Hematopoietic multipotent progenitor cell treated with erythropoietin and hydrocortisone succinate and interleukin-3 and kit ligand, for 17 days (in vitro differentiated cells): ENCODE measurements around the gene KCNC2.
"Not testable (repeated sequence)": the region's sequence is repeated elsewhere in the genome, so short reads cannot be mapped to it uniquely, and the experiment has no call there.

Source experiments
- DNase-seq: peaks from one replicate; pipeline ENCODE4 v3.0.0-alpha.2; 2015; ENCODE audit warnings: low spot score

The KCNC2 gene

DNA sequence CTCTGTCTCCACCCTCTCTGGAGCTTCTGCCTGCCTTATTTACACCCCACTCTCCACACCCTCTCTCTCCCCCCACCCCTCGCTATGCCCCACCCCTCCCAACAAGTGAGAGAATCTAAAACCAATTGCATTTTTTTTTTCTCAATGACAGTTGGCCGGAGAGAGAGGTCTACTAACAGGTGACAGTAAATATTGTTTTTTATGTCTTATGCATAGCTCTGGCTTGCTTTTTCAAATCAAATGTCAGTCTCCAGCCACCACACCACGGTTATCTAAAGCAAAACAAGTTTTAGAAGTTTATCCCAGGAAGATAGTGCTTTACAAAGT, at the start of gene KCNC2:
Gene KCNC2, minus strand, starts transcription at position 28 of the 327 bp plus-strand sequence.
- no peak for DNase-seq

DNA sequence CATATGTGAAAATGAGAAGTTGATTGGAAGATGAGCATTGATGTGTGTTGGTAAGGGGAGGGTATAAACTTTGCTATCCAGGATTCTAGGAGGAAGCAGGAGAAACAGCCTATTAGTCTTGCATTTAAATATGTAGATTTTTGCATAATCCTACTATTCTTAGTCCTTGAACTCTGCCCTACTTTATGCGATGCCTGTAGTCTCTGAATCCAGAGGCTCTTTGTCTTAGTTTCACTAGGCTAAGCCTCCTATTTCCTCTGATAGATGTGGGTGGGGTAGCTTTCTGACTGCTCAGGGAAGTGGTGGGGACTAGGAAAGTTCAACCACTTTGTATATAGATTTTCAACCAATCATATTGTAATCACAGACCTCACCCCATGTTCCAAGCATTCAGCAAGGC, 49.5 kb upstream of the KCNC2 start:
- DNase-seq, result no peak

DNA sequence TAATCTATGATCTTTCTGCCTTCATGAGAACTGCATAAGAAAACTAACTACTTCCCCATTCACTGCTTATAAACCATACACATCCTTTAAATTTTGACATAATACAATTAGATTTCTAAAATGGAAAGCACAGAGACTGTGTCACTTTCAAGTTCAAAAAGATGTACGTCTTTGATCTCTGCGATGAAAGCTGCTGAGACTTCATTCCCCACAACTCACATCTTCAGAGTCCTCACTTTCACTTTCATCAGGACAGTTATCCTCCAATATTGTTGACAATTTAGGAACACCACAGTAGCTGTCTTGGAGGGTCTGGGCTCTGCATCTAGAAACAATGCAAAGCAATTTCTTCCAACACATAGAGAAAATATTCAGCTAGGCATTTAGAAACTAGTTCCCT, 47.9 kb upstream of the KCNC2 start:
- no peak for DNase-seq

GRCh38 chr12:75245108-75245507, 35.5 kb upstream of the KCNC2 start:
- no peak for DNase-seq

DNA sequence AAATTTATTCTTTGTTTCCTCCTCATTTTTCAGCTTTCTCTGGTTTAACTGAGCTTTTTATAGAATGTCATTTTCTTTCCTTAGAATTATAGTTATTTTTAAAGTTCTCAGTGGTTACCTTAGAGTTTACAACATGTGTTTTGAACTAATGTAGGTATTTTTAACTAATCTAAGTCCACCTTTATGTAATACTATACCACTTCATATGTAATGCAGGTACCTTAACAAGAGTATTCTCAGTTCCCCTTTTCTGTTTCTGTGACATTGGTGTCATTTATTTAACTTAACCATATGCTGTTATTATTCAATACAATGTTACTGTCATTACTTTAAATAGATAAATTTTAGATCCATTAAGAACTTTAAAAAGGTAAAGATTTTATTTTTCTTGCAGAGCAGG, 30.3 kb upstream of the KCNC2 start:
- no peak for DNase-seq

DNA sequence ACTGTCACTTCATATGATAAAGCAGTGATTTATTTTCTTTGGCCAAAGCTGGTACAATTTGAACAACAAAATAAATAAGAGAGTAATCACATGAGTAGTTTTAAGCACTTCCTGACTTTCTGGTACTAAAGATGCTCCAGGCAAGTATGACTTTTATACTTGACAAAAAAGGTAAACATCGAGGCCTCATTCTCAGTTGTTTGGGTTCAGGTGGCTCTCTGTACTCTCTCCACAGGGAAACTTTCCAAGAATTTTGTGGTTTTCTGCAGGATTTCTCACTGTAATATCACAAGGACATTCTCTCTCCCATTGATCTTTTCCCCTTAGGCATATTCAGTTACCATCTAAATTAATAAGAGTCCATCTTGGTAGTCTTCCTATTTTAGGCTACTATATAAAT, 26.6 kb upstream of the KCNC2 start:
- DNase-seq, result no peak

DNA sequence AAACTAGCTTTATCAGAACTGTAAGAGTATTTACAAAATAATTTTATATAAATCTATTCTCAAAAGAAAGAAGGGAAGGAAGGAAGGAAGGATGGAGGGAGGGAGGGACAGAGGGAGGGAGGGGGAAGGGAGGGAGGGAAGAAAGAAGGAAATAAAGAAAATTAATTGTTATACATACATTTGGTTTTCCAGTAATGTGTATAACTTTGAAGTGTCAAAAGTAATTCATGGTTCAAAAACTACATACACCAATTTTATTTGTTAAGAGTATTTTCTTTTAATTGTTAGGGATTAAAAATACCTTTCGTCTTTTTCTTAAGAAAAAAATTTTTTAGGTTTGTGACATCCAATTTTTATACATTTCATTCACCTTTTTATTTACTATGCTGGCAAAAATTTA, 17.5 kb upstream of the KCNC2 start:
- no peak for DNase-seq

GRCh38 chr12:75212072-75212471, 2.4 kb upstream of the KCNC2 start:
- DNase-seq, result no peak

GRCh38 chr12:75208856-75209811, 505 bp downstream of the KCNC2 start:
- DNase-seq, result no peak

DNA sequence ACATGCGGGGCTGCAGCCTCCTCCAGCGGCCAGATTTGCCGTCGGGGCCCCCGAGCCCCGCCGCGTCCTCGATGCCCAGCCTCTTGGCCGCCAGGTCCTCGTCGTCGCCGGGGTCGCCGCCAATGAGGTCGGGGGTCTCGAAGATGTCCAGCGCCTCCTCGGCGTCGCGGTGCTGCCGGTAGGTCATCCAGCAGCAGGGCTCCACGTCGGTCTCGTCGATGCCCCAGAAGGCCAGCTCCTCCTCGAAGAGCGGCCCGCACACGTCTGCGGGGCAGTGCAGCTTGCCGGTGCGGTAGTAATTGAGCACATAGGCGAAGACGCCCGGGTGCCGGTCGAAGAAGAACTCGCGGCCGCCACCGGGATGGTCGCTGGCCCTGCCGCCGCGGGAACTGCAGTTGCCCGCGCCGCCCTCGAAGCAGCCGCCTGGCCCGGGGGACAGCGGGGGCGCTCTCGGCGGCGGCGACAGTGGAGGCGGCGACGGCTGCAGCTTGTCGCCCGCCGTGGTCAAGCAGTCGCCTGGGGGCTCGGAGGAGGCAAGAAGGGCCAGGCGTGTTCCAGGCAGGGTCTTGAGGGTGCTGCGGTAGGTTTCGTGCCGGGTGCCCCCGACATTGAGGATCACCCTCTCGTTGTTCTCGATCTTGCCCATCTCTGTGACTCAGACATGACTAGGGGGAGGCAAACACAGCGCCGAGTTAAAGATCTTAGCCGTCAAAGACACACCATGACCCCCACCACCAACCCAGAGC, 2.1 kb downstream of the KCNC2 start:
- DNase-seq, result no peak

- DNase-seq, result no peak
Measured at GRCh38 chr12:75205558-75205957, 4.1 kb downstream of the KCNC2 start.

DNA sequence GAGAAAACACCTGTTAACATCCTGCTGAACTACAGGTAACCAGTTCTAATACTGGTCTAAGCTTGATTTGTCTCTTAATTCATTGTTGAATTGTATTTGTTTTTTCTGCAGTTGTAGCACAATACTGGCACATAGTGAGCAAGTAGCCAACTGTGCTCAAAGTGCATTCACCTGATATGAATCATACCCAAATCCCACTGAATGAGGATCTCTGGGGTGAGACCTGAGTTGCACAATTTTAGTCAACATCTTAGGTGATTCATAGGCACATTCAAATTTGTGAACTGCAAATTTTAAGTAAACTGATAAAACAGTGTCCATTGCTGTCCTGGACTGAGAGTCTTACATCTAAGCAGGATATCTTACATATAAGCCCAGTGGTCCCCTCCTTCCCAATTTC, 12.8 kb downstream of the KCNC2 start:
- no peak for DNase-seq

DNA sequence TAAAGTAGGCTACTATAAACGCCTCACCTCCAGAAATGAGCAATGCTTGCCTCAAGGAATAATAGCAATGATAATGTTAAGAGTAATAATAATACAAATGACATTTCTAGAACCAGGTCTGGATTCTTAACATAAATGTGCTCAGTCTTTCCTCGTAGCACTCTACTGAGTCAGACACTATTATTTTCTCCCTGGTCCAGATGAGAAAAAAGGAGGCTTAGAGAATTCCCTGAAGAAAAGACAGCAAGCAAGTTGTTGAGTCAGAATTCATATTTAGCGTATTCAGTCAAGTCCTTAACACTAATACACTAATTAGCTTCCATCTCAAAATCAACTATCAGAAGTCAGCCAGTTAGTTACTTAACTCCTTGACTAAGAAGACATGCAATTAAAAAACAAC, 13.2 kb downstream of the KCNC2 start:
- DNase-seq, result no peak

GRCh38 chr12:75194250-75194649, 15.4 kb downstream of the KCNC2 start:
- DNase-seq, result no peak

GRCh38 chr12:75192196-75192595, 17.4 kb downstream of the KCNC2 start:
- no peak for DNase-seq

GRCh38 chr12:75190846-75191245, 18.8 kb downstream of the KCNC2 start:
- no peak for DNase-seq

- DNase-seq, result not testable (repeated sequence)
Measured at GRCh38 chr12:75185881-75186280, 23.8 kb downstream of the KCNC2 start.

GRCh38 chr12:75184516-75184915, 25.1 kb downstream of the KCNC2 start:
- no peak for DNase-seq

DNA sequence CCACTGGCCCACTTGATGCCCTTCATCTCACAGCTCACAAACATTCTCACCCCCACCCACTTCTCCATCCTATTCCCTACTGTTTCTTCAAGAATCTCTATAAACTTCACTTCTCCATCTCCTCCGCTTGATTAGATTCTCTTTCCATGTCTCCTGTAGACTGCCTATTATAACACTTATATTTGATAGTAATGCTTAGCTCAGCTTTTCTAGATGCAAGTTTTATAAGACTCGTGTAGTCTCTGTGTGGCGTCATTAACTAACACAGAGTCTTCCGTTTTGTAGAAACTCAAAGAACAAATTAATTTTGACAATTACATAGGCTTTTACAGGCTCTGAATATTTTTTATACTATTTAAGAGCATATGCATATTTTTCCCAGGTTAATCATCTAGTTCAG, 25.7 kb downstream of the KCNC2 start:
- DNase-seq, result no peak

DNA sequence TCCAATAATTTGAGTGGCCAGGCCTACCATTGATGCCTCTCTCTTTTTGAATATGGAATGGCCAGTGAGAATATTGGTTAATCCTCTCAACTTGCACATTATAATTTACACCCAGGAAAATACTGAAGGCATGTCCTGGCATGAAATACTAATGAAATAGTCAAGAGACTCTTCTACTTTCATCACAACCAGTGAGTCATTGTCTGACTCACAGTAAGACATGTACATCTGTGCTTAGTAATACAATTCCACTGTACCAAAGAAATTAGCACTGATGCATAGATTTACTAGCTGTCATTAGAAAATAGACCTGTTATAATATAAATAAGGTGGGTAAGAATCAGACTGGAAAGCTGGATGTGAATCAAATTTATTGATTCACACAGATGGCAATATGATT, 31.6 kb downstream of the KCNC2 start:
- DNase-seq, result no peak

DNA sequence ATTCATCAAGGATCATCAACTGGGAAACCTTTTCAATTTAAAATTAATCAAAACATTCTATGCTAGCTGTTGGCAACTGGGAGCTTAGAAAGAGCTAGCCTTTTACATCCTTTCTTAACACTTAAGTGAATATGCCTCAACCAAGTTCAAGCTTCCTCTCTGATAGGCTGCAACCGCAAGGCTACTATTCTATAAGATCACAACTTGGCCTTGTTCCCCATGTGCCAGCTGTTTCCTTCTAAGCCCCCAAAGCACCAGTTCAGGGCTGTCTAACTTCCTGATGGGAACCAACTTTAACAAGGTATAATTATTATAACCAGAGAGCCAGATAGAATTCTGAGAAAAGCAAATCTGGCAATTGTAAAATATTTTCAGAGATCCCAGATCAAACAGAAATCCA, 37.0 kb downstream of the KCNC2 start:
- DNase-seq, result no peak

DNA sequence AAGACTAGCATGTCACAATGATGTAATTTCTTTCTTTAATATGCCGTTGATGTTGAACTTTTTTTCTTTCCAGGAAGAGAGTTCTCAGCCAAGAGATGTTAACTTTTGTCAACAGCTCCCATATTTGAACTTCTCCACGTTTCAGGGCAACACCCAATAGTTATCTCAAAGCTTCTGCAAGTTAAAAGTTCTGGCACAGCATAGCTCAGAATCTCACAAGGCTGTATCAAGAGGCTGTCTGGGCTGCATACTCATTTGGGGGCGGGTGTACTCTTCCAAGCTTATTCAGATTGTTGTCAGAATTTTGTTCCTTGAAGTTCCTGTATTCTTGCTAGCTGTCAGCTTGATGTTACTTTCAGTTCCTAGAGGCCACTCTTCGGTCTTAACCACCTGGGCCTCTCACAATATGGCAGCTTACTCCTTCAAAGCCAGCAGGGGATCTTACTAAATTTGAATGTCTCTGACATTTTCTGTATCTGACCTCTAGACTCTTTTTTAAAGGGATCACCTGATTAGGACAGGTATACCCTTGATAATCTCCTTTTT, 38.9 kb downstream of the KCNC2 start:
- no peak for DNase-seq

DNA sequence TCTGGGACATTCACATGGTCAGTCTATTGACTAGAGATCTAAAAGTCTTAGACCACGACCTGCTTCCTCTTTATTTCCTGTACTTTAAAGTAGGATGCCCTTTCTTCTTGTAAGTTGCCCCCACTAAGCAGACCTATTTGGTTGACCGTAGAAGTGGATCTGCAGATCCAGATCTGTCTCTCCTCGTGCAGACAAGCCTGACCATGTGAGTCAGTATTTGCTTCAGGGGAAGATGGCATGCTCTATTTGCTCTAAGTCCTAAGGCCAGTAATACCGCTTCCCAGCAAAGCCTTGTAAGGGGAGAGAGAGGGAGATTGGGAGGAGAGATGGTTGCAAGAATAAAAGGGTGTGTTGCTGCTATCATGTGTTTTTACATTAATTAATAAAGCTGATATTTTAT, 46.8 kb downstream of the KCNC2 start:
- DNase-seq, result no peak
